Stimulated activated CD4-positive, alpha-beta T cell treated with anti-CD3 and anti-CD28 coated beads, TNF-alpha, amount 100 ng/mL, for 1 hour (primary cell): Measurements from ENCODE around the gene LRCOL1.

Experiments used
- DNase-seq, 3 donors: peaks; one replicate each; pipeline ENCODE4 v3.0.0-alpha.2; 2020; ENCODE audit warnings: low read depth in 3 of 3, low spot score in 1 of 3

Gene LRCOL1

DNA sequence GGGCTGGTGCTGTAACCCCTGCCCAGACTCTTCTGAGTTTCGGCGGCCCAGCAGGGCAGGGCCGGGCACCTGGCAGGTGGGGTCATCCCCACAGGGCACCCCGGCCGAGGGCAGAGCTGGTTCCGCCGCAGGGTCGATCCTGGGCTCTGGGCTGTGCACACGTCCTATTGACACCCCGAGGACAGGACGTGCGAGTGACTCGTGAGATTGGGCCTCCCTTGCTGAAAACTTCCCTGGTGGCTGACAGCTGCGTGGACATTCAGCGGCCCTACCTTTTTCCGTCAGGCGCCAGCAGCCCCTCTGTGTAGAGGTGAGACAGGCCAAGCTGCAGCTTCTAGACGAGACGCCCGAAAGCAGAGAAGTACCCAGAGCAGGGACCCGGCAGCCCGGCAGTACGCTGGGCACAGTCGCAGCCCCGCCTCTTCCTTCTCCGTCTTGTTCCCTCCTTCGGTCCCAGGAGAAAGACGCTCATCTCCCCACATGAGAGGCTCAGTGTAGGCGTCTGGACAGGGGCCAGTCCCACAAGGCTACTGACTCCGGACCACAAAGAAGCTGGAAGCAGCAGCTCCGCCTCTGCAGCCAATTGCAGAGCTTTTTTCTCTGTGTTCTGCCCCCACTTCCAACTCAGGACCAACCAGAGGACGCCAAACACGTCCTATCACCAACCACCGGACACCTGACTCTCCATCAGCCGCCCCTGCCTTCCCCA is at the start of gene LRCOL1:
Gene LRCOL1, minus strand, starts transcription at position 532 of the 709 bp plus-strand sequence. CDS start 4,331 bp downstream, outside the sequence.
- no peak for DNase-seq

DNA sequence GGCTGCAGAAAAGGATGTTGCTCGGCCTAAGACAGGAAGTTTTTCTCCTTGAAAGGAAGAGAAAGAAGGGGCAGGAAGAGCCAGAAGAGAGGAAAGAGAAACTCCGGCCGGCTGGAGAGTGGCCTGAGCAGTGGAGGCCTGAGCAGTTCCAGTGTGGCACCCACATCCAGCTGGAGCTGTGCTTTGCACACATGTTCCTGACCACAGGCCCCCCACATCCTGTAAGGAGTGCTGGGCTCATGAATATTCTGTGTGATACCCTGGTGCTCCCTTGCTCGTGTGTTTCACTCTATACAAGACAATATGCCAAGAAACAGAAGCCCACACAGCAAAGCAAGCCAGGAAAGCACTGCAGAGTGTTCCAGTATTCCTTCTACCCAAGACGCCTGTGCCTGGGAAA is 49.7 kb upstream of the LRCOL1 start:
- DNase-seq: no peak

DNA sequence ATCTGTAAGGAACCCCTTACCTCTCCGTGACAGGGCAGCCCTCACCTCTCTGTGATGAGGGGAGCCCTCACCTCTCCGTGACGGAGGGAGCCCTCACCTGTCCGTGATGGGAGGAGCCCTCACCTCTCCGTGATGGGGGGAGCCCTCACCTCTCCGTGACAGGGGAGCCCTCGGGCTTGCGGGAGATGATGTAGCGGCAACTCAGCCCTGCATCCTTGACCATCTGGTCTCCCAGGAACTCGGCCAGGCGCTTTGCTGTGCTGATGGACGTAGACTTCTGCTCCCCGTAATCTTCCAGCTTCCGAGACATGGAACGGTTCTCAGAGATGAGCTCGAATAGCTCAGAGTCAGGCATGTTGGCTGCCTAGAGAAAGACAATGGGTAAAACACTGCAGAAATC is 48.8 kb upstream of the LRCOL1 start:
- DNase-seq: no peak

DNA sequence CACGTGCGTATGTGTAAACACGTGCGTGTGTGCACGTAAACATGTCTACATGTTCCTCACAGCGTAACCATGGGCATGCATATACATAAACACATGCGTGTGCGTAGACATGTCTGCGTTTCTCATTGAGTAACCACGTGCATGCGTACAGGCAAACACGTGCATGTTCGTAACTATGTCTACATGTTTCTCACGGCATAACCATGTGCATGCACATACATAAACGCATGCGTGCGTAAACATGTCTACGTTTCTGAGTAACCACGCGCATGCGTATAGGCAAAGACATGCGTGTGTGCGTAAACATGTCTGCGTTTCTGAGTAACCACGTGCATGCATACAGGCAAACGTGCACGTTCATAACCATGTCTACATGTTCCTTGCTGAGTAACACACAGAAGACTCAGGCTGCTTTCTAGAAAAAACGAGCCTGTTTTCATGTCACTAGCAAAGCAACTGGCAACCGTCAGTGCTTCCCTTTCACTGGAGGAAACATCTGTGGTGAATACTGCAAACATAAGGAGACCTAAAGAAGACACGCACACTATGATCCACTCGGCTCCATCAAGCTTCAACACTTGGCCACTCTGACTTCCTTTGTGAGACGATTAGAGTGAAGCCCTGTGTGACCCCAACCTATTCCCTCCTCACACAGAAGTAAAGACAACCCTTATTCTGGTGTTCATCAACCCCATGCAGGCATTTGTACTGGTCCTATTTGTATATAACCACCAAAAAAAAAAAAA is 47.9 kb upstream of the LRCOL1 start:
- DNase-seq: no peak

DNA sequence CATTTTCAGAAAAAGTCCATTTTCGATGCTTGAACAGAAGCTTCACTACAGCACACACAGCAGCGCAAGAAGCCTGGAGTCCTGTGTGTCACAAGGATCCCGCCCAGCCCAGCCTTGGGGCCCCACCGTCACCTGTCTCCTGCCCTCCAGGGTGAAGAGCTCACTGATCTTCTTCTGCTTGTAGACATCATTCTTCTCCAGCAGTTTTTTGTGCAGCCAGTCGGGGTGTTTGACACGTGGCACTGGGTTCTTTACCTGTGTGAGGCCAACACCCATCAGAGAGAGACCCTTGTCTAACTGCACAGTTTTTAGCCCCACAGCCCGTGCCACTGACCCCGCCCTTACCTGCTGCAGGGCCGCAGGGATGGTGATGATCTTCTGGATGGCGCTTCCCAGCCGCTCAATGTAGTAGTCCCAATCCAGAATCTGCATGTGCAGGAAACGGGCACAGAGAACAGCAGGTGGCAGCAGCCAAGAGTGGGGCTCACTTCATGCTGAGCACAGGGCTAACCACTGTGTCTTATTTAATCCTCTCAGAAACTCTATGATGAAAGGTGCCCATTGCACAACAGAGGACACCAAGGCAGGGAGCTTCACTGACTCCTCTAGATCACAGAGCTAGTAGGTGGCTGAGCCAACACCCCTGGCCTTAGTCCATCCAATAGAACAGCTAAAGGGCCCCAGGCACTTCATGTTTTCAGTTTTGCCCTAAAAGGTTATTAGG is 46.8 kb upstream of the LRCOL1 start:
- no peak for DNase-seq

DNA sequence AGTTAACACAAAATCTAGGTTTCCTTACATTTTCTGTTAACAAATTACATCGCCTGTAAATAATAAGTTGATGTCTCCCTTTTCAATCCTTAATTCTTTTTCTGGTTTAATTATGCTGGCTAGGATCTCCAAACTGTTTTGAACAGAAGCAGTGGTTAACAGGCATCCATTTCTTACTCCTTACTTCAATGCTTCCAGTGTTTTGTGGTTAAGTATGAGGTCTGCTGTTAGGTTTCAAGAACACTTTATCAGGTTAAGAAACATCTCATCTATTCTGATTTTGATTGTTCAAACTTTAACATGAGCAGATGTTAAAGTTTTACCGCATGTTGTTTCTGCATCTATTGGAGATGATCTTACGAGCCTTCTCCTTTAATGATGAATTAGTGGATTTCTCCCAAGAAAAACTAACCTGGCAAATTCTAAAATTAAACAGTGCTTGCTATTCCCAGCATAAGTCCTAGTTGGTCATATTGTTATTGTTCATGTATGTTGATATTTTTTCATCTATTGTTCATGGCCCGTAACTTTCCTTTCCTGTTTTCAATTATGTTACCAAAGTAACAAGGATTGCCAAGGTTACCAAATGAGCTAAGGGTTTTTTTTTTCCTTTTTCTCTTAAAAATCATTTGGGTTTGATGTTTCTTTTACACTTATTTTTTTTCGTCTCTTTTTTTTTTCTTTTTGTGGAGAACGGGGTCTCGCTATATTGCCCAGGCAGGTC is 43.3 kb upstream of the LRCOL1 start:
- DNase-seq: no peak

DNA sequence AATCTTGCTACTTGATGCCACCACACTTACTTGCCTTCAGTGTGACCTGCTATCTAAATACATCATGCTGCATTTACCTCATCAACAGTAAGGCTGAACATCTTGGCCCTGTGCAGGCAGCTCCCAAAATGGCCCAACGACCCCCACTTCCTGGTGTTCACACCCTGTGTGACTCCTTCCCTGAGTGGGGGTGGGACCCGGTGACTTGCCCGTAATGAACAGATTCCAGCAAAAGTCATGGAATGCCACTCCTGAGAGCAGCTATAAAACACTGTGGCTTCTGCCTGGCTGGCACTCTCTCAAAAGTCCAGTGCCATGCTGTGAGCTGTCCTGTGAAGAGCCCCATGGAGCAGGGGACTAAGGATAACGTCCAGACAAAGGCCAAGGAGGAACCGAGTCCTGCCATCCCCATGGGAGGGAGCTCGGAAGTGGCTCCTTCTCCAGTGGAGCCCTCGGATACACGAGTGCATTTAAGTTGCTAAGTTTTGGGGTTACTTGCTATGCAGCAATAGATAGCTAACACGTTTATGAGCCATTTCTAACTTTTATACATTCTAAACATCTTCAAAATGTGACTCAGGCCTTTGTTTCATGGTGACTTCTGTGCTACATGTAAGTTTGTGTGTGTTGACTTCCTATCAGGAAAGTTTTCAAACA is 41.2 kb upstream of the LRCOL1 start:
- no peak for DNase-seq

DNA sequence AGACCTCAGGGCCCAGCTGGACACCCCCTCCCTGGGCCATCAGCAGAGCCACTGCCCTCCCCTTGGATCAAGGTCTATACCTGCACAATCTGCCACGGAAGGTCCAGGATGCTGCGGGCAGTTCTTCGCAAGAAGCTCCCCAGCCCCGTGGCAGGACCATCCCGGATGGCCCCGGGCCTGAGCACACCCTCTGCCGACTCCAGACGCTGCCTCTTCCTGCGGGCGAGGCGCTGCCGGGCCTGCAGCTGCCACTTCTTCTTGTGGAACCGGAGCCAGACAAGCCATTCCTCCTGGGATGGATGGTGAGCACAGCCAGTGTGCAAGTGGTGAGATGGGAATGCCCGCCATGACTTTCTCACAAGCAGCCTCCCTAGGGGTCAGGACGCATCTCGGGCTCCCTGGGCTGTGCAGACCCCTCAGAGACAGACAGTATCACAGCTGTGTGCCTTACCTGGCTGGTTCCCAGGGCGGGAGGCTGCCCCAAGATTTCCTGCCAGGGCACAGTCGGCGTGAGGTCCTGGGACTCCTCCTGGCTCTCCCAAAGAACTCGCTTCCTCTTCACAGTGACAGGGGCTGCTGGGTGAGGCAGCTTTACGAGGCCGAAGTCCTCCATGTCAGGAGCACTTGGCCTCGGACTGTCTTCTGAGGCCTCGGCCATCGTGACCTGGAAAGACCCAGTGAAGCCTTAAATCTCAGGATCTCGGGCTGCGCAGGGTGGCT is 39.0 kb upstream of the LRCOL1 start:
- no peak for DNase-seq

DNA sequence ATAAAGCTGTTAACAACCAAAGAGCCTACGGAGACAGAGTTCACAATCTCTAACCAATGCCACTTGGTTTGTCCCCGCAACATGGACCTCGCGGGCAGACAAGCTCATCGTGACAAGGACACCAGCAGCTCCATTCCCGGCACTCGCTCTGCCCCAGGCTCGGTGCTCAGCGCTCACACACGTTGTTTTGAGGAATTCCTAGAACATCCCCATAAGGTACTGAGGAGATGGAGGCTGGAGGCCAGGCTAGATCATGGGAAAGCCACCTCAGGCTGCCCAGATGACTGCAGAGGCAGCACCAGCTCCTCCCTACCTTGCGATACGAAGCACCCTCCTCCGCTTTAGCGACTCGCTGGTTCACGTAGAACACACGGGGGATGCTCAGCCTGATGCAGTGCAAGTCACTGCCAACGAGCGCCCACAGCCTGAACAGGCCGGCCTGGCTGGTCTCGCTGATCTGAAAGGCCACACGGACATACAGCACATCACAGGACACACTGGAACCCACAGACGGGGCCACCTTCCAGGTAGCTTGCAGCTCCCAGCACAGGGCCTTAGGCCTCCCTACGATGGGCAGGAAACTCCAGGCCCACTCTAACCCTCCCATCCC is 38.3 kb upstream of the LRCOL1 start:
- DNase-seq: no peak

DNA sequence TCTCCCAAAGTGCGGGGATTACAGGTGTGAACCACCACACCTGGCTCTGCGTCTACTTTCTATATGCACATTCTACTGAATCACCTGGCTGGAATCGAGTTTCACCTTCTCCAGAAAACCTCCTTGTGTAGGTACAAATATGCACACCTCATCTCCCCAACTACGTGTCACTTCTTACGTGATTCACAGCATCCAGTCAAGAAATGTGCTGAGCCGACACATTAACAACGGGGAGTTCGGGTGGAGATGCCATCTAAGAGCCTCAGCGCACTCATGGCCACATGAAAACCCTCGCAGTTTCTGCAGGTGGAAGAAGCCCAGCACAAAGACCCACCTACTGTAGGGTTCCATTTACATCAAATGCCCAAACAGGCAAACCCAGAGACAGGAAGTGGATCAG is 37.5 kb upstream of the LRCOL1 start:
- DNase-seq: no peak

DNA sequence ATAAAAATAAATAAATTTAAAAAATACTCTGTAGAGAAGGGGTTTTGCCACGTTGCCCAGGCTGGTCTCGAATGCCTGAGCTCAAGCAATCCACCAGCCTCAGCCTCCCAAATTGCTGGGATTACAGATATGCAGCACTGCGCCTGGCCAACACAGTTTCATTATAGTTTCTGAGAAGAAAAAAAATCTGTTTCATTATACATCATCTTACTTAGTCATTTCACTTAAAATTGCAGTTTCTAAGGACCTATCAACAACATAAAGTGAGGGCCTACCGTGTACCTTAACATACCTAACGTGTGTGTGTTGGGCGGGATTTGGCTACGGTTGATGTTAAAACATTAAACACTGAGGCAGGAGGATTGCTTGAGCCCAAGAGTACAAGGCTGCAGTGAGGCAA is 36.5 kb upstream of the LRCOL1 start:
- no peak for DNase-seq

DNA sequence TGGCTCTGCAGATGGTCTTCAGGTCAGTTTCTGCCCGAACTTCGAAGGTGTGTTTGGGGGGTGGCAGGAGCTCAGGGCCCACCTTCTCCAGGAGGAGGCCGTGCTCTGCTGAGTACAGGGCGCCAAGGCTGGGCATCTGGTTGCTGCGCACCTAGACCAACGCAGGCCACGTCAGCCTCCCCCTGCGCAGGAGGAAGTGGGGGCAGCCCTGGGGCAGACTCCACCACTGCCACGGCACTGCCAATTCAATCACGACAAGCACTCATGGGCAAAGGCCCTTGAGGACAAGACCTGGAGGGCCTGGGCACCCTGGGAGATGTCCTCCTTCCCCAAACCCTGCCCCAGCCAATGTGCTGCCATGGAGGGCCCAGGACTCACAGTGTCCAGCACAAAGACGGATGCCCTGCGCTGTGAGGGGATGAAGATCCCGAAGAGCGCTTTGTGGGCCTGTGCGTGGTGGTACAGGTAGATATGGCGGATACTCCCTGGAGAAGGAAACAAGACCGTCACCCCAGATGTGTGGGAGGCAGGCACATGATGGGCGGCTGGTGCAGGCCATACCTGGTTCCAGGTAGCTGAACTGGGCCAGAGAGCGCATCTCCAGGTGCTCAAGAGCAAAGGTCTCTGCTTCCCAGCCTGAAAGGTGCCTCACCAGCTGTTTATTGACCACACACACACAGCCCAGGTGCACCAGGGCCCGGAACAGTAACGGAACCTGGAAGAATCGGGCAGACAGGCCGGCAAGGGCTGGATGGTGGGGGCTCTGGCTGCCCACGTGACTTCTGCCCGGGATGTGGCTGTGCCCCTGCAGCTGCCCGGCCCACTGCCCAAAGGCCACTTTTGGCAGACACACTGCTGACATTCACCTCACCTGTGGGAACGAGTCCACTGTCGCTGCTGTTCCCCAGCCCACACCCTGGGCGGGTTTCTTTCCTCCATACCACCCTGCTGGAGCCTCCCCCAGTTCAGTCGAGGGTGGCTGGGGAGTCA is 32.8 kb upstream of the LRCOL1 start:
- DNase-seq: no peak

DNA sequence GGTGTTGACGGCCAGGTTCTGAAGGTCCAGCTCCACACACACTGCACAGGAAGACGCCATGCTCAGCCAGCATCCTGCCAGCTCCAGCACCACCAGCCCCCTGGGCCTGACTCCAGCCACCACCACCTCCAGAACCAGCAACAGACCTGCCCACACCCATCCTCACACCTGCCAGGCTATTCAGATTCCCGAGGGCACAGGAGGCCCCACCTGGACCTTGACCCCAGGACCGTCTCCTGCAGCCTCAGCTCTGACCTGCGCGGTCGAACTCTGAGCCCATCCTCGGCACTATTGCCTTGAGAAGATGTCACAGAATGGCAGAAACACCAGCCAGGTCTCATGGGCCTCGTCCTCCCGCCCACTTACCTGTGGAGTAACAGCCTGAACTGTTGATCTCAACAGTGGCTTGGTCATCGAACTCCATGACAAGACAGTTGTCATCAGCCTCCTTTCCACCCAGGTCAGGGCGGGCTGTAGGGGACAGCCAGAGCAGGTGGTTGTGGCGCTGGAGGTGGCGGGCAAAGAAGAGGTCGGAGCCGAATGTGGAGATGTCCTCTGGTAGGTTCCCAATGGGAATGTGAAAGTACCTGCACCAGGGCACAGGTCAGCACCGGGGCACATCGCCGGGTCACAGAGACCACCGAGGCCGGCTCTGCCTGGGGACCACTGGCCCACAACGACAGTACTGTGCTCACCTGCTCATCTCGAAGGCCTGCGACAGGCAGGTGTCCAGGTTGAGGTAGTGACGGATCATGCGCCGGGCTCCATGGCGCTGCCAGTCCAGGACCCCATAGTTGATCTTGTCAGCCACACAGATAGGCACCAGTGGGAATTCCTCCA is 31.6 kb upstream of the LRCOL1 start:
- DNase-seq: no peak

DNA sequence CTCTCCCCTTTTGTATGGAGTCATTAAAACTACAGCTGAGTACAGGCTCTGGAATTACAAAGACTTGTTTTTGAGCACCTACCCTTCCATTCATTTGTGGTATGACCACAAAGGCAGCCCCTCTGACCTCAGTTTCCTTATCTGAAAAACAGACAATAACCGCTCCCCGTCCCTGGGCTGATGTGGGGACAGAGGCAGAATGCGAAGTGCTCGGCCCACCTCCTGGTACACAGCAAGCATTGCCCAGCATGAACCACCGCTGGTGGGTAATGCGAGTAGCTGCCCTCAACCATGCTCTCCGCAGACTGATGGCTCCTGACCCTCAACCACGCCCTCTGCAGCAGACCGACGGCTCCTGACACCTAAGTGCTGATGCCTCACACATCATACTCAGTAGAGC is 30.6 kb upstream of the LRCOL1 start:
- no peak for DNase-seq

DNA sequence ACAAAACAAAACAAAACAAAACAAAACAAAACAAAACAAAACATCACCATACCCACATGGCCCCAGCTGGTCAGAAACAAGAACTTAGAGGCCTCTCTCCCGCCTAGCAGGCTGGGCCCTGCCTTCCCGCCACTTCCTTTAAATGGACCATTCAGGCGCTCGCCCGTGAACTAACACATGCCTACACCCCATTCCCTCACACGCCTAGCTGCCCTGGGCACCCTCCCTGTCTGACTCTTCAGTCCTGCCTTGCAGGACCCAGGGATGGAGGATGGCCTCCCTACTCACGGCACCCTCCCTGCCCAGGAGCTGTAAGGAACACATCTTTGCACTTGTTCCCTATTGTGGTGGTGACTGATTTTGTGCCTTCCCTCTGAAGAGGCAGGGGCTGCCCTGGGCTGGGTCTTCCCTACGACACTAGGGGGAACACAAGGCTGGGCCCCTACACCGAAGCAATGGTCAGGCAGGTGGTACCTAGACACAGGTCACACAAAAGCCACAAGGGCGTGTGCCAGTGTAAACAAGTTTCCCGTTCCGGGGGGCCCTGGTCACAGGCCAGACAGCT is 29.7 kb upstream of the LRCOL1 start:
- no peak for DNase-seq

DNA sequence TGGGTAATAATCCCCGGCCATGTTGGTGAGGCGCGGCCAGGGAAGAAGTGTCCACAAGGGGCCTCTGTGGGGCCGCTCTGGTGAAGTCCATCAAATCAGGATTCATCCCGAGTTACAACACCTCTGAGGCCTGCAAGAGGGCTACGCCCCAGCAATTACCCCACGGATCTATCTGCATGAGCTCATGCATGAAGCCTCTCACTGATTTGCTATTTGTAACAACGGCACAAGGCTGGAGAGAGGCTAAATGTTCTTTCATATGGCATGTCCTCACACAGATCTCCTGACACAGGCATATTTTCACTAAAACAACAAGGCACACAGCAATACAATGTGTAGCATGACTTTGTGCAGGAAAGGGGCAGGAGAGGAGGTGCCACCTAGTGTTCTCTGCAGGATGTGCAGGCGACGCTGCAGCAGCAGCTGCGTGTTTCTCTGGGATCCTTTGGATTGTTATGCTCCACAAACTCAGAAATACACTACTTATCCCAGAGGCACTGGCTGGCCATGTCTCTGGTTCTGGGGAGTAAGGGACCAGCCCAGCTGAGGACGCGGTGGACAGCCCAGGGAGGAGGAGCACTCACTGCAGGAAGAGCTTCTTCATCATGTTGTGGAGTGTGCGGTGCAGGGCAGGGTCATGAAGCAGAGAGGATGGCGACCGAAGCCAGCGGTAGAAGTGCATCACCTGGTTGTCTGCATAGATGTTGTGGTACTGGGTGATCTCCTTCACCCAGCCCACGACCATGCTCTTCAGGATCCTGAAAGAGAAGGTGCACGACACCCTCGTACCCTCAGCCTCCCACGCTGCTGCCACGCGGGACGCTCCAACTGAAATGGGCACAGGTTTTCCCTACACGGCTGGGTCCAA is 28.4 kb upstream of the LRCOL1 start:
- no peak for DNase-seq

DNA sequence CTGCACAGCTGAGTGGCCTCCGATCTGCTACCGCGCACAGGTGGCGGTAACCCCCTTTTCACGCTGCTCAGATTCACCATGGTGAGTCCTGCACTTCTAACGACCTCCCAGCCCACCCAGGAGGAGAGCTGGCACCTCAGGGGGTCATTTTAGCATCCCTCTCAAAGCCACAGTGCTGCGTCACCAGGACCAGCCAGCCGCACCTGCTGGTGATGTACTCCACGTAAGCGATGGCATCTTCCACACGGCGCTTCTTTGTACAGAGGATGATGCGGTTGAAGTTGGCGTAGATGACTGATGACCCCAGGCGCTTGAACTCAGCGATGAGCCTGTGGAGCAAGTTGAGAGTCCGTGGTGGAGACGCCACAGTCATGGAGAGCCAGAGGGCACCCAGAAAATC is 27.4 kb upstream of the LRCOL1 start:
- no peak for DNase-seq
